ENCODE data around the gene ZSWIM1.
"Not testable (repeated sequence)": the region's sequence is repeated elsewhere in the genome, so short reads cannot be mapped to it uniquely, and the experiment has no call there.

ZSWIM1 gene

GRCh38 chr20:45897692-45898091, 16.7 kb downstream of the ZSWIM1 start:
- H3K27ac ChIP-seq (ENCODE audit: low read length), result no peak overlapping the region
- no peaks in the 10 kb centered on the region for H3K9me3 ChIP-seq (ENCODE audit: control insufficient read depth in 2 of 2, low read length in 2 of 2)
- no peak overlapping the region for H3K4me3 ChIP-seq (ENCODE audit: low read length in 2 of 2)
- peaks cover 2% of the 10 kb centered on the region for H3K4me1 ChIP-seq (ENCODE audit: control insufficient read depth, insufficient read depth, low read length)
- H3K9ac ChIP-seq (ENCODE audit: low read length in 2 of 2), result no peak overlapping the region
- peaks cover 28 to 35% of the 10 kb centered on the region in 2 donors for H3K36me3 ChIP-seq (ENCODE audit: control insufficient read depth in 2 of 2, insufficient read depth in 2 of 2, low read length in 2 of 2)
- H3K27me3 ChIP-seq (ENCODE audit: control insufficient read depth in 1 of 2, insufficient read depth in 2 of 2, low read length in 2 of 2), result no peaks in the 10 kb centered on the region

GRCh38 chr20:45898285-45898684, 17.3 kb downstream of the ZSWIM1 start:
- Histone ChIP-seq H3K9me3 (ENCODE audit: control insufficient read depth in 2 of 2, low read length in 2 of 2) (no peaks in the 10 kb centered on the region), H3K27me3 (ENCODE audit: control insufficient read depth in 1 of 2, insufficient read depth in 2 of 2, low read length in 2 of 2) (no peaks in the 10 kb centered on the region), H3K4me1 (ENCODE audit: control insufficient read depth, insufficient read depth, low read length) (no peaks in the 10 kb centered on the region), H3K27ac (ENCODE audit: low read length) (no peak overlapping the region), H3K36me3 (ENCODE audit: control insufficient read depth in 2 of 2, insufficient read depth in 2 of 2, low read length in 2 of 2) (peaks cover 22 to 33% of the 10 kb centered on the region in 2 donors), H3K9ac (ENCODE audit: low read length in 2 of 2) (no peak overlapping the region), H3K4me3 (ENCODE audit: low read length in 2 of 2) (no peak overlapping the region)

DNA sequence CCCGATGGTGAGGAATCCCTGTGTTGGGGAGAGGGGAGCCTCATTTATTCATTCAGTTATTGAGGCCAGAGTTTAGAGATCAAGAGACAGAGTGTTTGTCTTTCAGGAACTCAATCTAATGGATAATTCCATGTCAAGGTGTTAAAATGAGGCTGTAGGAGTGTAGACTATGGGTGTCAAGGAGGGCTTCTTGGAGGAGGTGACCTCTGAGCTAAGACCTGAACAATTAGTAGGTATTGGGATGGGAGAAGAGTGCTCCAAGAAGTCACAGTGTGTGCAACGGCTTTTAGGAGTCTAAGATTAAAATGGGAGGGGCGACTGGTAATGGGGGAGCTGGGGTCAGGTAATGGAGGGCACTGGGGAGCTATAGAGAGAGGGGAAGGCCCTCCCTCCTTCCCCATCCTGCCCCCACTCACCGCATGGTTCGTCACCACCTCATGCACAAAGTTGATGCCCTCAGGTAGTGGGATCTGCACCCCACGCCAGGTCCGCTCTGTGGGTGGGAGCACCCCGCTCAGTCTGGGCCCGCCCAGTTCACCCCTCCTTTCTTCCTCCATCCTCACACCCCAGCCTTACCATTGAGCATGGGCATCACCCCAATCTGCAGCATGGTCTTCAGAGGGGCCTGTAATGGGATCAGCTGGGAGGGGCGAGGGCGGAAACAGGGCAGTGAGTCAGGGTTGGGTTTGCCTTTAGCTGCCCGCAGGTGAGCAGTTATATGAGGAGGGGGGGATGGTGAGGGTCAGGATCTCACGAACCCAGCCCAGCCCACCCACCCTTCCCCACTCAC, 18.2 kb downstream of the ZSWIM1 start:
- H3K36me3 ChIP-seq (ENCODE audit: control insufficient read depth in 2 of 2, insufficient read depth in 2 of 2, low read length in 2 of 2), result peaks cover 15 to 27% of the 10 kb centered on the region in 2 donors
- H3K27me3 ChIP-seq (ENCODE audit: control insufficient read depth in 1 of 2, insufficient read depth in 2 of 2, low read length in 2 of 2), result no peaks in the 10 kb centered on the region

DNA sequence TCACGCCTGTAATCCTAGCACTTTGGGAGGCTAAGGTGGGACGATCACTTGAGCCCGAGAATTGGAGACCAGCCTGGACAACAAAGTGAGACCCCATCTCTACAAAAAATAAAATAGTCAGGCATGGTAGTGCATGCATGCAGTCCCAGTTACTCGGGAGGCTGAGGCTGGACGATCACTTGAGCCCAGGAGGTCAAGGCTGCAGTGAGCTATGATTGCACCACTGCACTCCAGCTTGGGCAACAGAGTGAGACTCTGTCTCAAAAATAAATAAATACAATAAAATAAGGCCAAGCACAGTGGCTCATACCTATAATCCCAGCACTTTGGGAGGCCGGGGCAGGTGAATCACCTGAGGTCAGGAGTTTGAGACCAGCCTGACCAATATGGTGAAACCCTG, 20.3 kb downstream of the ZSWIM1 start:
- H3K4me1 ChIP-seq (ENCODE audit: control insufficient read depth, insufficient read depth, low read length); H3K4me3 ChIP-seq (ENCODE audit: low read length in 2 of 2): not testable (repeated sequence)

More for the DNA sequence above, 18.2 kb downstream of the ZSWIM1 start:
- no peak overlapping the region for H3K4me3 ChIP-seq (ENCODE audit: low read length in 2 of 2)
- no peaks in the 10 kb centered on the region for H3K4me1 ChIP-seq (ENCODE audit: control insufficient read depth, insufficient read depth, low read length)
- no peak overlapping the region for H3K27ac ChIP-seq (ENCODE audit: low read length)
- no peak overlapping the region for H3K9ac ChIP-seq (ENCODE audit: low read length in 2 of 2)
- H3K9me3 ChIP-seq (ENCODE audit: control insufficient read depth in 2 of 2, low read length in 2 of 2), result no peaks in the 10 kb centered on the region

DNA sequence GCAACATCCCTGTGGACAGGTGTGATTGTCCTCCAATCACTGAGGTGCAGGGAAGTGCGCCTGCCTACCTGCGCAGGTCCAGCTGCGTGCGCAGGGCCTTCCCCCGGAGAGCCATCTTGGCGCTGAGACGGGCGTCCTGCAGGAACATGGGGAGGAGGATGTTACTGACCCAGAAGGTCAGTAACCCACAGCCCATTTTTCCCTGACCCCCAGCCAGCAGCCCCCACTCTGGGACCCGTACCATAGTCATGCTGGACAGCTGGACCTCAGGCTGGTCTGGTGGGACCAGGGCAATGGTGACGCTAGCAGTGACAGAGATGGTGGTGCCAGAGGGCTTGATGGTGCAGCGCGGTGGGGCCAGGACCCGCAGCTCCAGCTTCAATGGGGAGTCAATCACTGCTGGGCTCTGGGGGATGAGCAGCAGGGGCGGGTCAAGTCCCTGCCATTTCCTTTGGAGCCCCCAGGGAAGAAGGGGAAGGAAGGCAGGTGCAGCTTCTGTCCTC, 21.2 kb downstream of the ZSWIM1 start:
- peaks cover 6 to 18% of the 10 kb centered on the region in 2 donors for H3K36me3 ChIP-seq (ENCODE audit: control insufficient read depth in 2 of 2, insufficient read depth in 2 of 2, low read length in 2 of 2)
- H3K9ac ChIP-seq (ENCODE audit: low read length in 2 of 2), result no peak overlapping the region
- H3K4me1 ChIP-seq (ENCODE audit: control insufficient read depth, insufficient read depth, low read length), result no peaks in the 10 kb centered on the region
- H3K27ac ChIP-seq (ENCODE audit: low read length), result no peak overlapping the region
- no peaks in the 10 kb centered on the region for H3K27me3 ChIP-seq (ENCODE audit: control insufficient read depth in 1 of 2, insufficient read depth in 2 of 2, low read length in 2 of 2)
- H3K4me3 ChIP-seq (ENCODE audit: low read length in 2 of 2), result no peak overlapping the region
- no peaks in the 10 kb centered on the region for H3K9me3 ChIP-seq (ENCODE audit: control insufficient read depth in 2 of 2, low read length in 2 of 2)

More for the DNA sequence above, 20.3 kb downstream of the ZSWIM1 start:
- not testable (repeated sequence) for H3K27me3 ChIP-seq (ENCODE audit: control insufficient read depth in 1 of 2, insufficient read depth in 2 of 2, low read length in 2 of 2); H3K27ac ChIP-seq (ENCODE audit: low read length); H3K9me3 ChIP-seq (ENCODE audit: control insufficient read depth in 2 of 2, low read length in 2 of 2); H3K9ac ChIP-seq (ENCODE audit: low read length in 2 of 2)
- H3K36me3 ChIP-seq (ENCODE audit: control insufficient read depth in 2 of 2, insufficient read depth in 2 of 2, low read length in 2 of 2), result peaks cover 6 to 24% of the 10 kb centered on the region in 2 donors

- Histone ChIP-seq H3K9me3 (ENCODE audit: control insufficient read depth in 2 of 2, low read length in 2 of 2) (no peaks in the 10 kb centered on the region), H3K4me3 (ENCODE audit: low read length in 2 of 2) (no peak overlapping the region), H3K27me3 (ENCODE audit: control insufficient read depth in 1 of 2, insufficient read depth in 2 of 2, low read length in 2 of 2) (no peaks in the 10 kb centered on the region), H3K36me3 (ENCODE audit: control insufficient read depth in 2 of 2, insufficient read depth in 2 of 2, low read length in 2 of 2) (peaks cover 0 to 8% of the 10 kb centered on the region in 2 donors), H3K4me1 (ENCODE audit: control insufficient read depth, insufficient read depth, low read length) (no peaks in the 10 kb centered on the region), H3K9ac (ENCODE audit: low read length in 2 of 2) (no peak overlapping the region), H3K27ac (ENCODE audit: low read length) (no peak overlapping the region)
Observed at GRCh38 chr20:45904583-45905504, 23.8 kb downstream of the ZSWIM1 start.

DNA sequence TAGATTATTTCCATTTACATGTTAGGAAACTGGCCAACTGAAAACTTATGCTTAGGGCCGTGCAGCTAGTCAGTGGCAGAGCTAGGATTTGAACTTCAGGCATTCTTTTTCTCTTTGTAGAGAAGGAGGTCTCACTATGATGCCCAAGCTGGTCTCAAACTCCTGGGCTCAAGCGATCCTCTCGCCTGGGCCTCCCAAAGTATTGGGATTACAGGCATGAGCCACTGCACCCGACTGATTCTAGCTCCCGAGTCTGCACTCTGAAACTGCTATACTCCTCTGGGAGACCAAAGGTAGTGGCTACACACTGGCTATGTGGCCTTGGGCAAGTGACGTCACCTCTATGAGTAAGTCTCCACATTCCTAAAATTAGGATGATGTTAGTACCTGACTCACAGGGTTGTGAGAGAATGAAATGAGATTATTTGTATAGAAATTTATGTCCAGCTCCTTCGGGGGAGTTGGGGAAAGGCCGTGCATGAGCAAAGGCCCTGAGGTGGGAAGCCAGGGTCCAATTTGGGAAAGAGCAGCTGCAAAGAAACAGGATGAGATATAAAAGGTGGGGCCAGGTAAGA, 24.6 kb downstream of the ZSWIM1 start:
- peaks cover 0 to 8% of the 10 kb centered on the region in 2 donors for H3K36me3 ChIP-seq (ENCODE audit: control insufficient read depth in 2 of 2, insufficient read depth in 2 of 2, low read length in 2 of 2)
- H3K4me3 ChIP-seq (ENCODE audit: low read length in 2 of 2), result no peak overlapping the region
- no peak overlapping the region for H3K27ac ChIP-seq (ENCODE audit: low read length)
- H3K9me3 ChIP-seq (ENCODE audit: control insufficient read depth in 2 of 2, low read length in 2 of 2), result no peaks in the 10 kb centered on the region
- H3K27me3 ChIP-seq (ENCODE audit: control insufficient read depth in 1 of 2, insufficient read depth in 2 of 2, low read length in 2 of 2), result no peaks in the 10 kb centered on the region
- H3K4me1 ChIP-seq (ENCODE audit: control insufficient read depth, insufficient read depth, low read length), result peaks cover 3% of the 10 kb centered on the region
- no peak overlapping the region for H3K9ac ChIP-seq (ENCODE audit: low read length in 2 of 2)

DNA sequence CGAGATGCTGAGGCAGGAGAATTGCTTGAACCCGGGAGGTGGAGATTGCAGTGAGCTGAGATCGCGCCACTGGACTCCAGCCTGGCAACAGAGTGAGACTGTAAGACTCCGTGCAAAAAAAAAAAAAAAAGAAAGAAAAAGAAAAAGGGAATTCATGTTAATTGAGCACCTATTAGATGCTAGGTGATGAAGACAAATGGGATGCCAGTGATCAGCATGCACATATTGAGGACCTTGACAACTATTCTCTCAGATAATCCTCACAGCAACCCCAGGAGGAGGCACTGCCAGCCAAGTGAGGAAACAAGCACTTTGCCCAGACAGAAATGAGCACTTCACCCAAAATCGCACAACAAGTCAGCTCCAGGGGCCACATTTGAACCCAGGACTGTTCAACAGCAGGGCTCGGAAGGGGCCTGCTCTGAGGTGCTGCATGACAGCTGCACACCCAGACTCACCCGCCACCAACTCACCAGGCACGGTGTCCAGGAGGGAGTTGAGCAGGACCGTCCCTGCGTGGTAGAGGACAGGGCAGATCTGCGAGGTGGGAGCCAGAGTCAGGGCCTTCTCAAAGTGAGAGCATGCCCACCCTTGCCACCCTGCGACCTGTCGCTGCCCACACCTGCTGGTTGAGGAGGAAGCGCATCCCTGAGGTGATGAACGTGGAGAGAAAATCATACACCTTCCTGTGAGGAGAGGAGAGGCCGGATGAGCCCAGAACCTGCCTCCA, 26.4 kb downstream of the ZSWIM1 start:
- Histone ChIP-seq H3K4me1 (ENCODE audit: control insufficient read depth, insufficient read depth, low read length) (peaks cover 17% of the 10 kb centered on the region), H3K36me3 (ENCODE audit: control insufficient read depth in 2 of 2, insufficient read depth in 2 of 2, low read length in 2 of 2) (peaks cover 0 to 6% of the 10 kb centered on the region in 2 donors), H3K9ac (ENCODE audit: low read length in 2 of 2) (no peak overlapping the region), H3K27ac (ENCODE audit: low read length) (no peak overlapping the region), H3K27me3 (ENCODE audit: control insufficient read depth in 1 of 2, insufficient read depth in 2 of 2, low read length in 2 of 2) (no peaks in the 10 kb centered on the region), H3K9me3 (ENCODE audit: control insufficient read depth in 2 of 2, low read length in 2 of 2) (no peaks in the 10 kb centered on the region), H3K4me3 (ENCODE audit: low read length in 2 of 2) (no peak overlapping the region)

- peaks cover 0 to 6% of the 10 kb centered on the region in 2 donors for H3K36me3 ChIP-seq (ENCODE audit: control insufficient read depth in 2 of 2, insufficient read depth in 2 of 2, low read length in 2 of 2)
Observed at GRCh38 chr20:45908084-45908483, 27.1 kb downstream of the ZSWIM1 start.

GRCh38 chr20:45909336-45909808, 28.3 kb downstream of the ZSWIM1 start:
- Histone ChIP-seq H3K9ac (ENCODE audit: low read length in 2 of 2) (no peak overlapping the region), H3K4me3 (ENCODE audit: low read length in 2 of 2) (no peak overlapping the region), H3K27ac (ENCODE audit: low read length) (no peak overlapping the region), H3K4me1 (ENCODE audit: control insufficient read depth, insufficient read depth, low read length) (peaks cover 20% of the 10 kb centered on the region), H3K9me3 (ENCODE audit: control insufficient read depth in 2 of 2, low read length in 2 of 2) (no peaks in the 10 kb centered on the region), H3K36me3 (ENCODE audit: control insufficient read depth in 2 of 2, insufficient read depth in 2 of 2, low read length in 2 of 2) (peaks cover 0 to 5% of the 10 kb centered on the region in 2 donors), H3K27me3 (ENCODE audit: control insufficient read depth in 1 of 2, insufficient read depth in 2 of 2, low read length in 2 of 2) (no peaks in the 10 kb centered on the region)

More at GRCh38 chr20:45908084-45908483, 27.1 kb downstream of the ZSWIM1 start:
- Histone ChIP-seq H3K4me3 (ENCODE audit: low read length in 2 of 2) (no peak overlapping the region), H3K27ac (ENCODE audit: low read length) (no peak overlapping the region), H3K9ac (ENCODE audit: low read length in 2 of 2) (no peak overlapping the region), H3K9me3 (ENCODE audit: control insufficient read depth in 2 of 2, low read length in 2 of 2) (no peaks in the 10 kb centered on the region), H3K27me3 (ENCODE audit: control insufficient read depth in 1 of 2, insufficient read depth in 2 of 2, low read length in 2 of 2) (no peaks in the 10 kb centered on the region), H3K4me1 (ENCODE audit: control insufficient read depth, insufficient read depth, low read length) (peaks cover 20% of the 10 kb centered on the region)

Data from stomach smooth muscle (tissue), 2 donors.